Bronchial epithelial cell (primary cell): ENCODE results near the gene PITPNM3. TPM values are rescaled to one million over a fixed set of nuclear protein-coding genes. Genes with fewer than 3 reads are reported as not detected.
"Not testable (repeated sequence)": the region's sequence is repeated elsewhere in the genome, so short reads cannot be mapped to it uniquely, and the experiment has no call there.

ENCODE experiments used
- DNase-seq: peaks from one replicate; pipeline ENCODE4 v3.0.0-alpha.2; 2010; ENCODE audit warnings: low read depth
- FAIRE-seq: peaks from 2 replicates; lab custom pipeline; 2011; peaks lifted over from hg19 to GRCh38; lab: Jason Lieb, UNC
- H3K27me3 ChIP-seq: 2 replicates; pipeline ENCODE4 v1.5.1; 2011; ENCODE audit warnings: low read length; ENCODE audit not compliant: control insufficient read depth, insufficient read depth
- H3K36me3 ChIP-seq: 2 replicates; pipeline ENCODE4 v1.5.1; 2011; ENCODE audit warnings: low read length; ENCODE audit not compliant: control insufficient read depth, insufficient read depth
- H3K4me3 ChIP-seq: 2 replicates; pipeline ENCODE4 v1.5.1; 2011; ENCODE audit warnings: mild to moderate bottlenecking, low read depth, low read length, control low read depth
- CTCF ChIP-seq: IDR thresholded peaks from 2 replicates; pipeline ENCODE4 v1.5.1; 2011; ENCODE audit warnings: mild to moderate bottlenecking, moderate library complexity, low read length, control low read depth, inconsistent platforms; ENCODE audit not compliant: insufficient read depth, severe bottlenecking
- total RNA-seq: library from RNA; depleted of rRNA; stranded (reverse); fragments of >200 nt; gene quantifications from 2 replicates; pipeline ENCODE4 v1.2.1, GENCODE V29; 2014

Gene PITPNM3
- total RNA-seq, 1 donor from 2014 or later: 25.0 TPM

GRCh38 chr17:6574687-6575595 lies 18.6 kb upstream of the PITPNM3 start:
- FAIRE-seq (no peak), DNase-seq (peak; percentile 55)
- peaks cover 1% of the 10 kb centered on the region for H3K36me3 ChIP-seq
- no peak for TF ChIP-seq CTCF
- H3K4me3 ChIP-seq: no peak overlapping the region
- no peaks in the 10 kb centered on the region for H3K27me3 ChIP-seq

GRCh38 chr17:6573982-6574686 lies 17.8 kb upstream of the PITPNM3 start:
- no peak for FAIRE-seq

GRCh38 chr17:6573495-6573894 lies 17.1 kb upstream of the PITPNM3 start:
- H3K4me3 ChIP-seq, H3K27me3 ChIP-seq, H3K36me3 ChIP-seq, FAIRE-seq, DNase-seq: not testable (repeated sequence)

More at GRCh38 chr17:6573982-6574686, 17.8 kb upstream of the PITPNM3 start:
- no peaks in the 10 kb centered on the region for H3K27me3 ChIP-seq
- no peaks in the 10 kb centered on the region for H3K36me3 ChIP-seq
- no peak overlapping the region for H3K4me3 ChIP-seq
- TF ChIP-seq CTCF: no peak
- no peak for DNase-seq

GRCh38 chr17:6572972-6573370 lies 16.6 kb upstream of the PITPNM3 start:
- no peak for DNase-seq
- no peak for FAIRE-seq
- Histone ChIP-seq H3K36me3 (no peaks in the 10 kb centered on the region), H3K27me3 (no peaks in the 10 kb centered on the region), H3K4me3 (no peak overlapping the region)
- TF ChIP-seq CTCF: no peak

GRCh38 chr17:6571452-6571781 lies 15.1 kb upstream of the PITPNM3 start:
- H3K4me3 ChIP-seq: no peak overlapping the region
- FAIRE-seq: no peak
- no peaks in the 10 kb centered on the region for H3K36me3 ChIP-seq
- no peaks in the 10 kb centered on the region for H3K27me3 ChIP-seq
- DNase-seq: no peak
- no peak for TF ChIP-seq CTCF

- FAIRE-seq (no peak), DNase-seq (no peak)
Measured at GRCh38 chr17:6570731-6571451, 14.5 kb upstream of the PITPNM3 start.

More at GRCh38 chr17:6570731-6571451, 14.5 kb upstream of the PITPNM3 start:
- Histone ChIP-seq H3K4me3 (no peak overlapping the region), H3K36me3 (no peaks in the 10 kb centered on the region), H3K27me3 (no peaks in the 10 kb centered on the region)
- no peak for TF ChIP-seq CTCF
